Smooth muscle cell (in vitro differentiated cells): ENCODE measurements around the gene IDI2. TPM values are rescaled to one million over a fixed set of nuclear protein-coding genes. Genes with fewer than 3 reads are reported as not detected.

Experiments used
- DNase-seq: peaks from one replicate; lab custom pipeline; 2025; ENCODE audit not compliant: unreplicated experiment; lab: John Stamatoyannopoulos, UW
- H2AFZ ChIP-seq: fragments of 200-600 bp; sonication (generic); 2 replicates; pipeline ENCODE4 v1.6.0; 2016; ENCODE audit warnings: antibody characterized with exemption, low read depth, mild to moderate bottlenecking
- H3F3A ChIP-seq: fragments of 200-600 bp; sonication (generic); 2 replicates; pipeline ENCODE4 v1.6.0; 2017; ENCODE audit warnings: antibody characterized with exemption, low read depth
- H3K27ac ChIP-seq: fragments of 200-600 bp; sonication (generic); 2 replicates; pipeline ENCODE4 v1.5.1; 2016; ENCODE audit warnings: low read depth, mild to moderate bottlenecking
- H3K27me3 ChIP-seq: fragments of 200-600 bp; sonication (generic); 2 replicates; pipeline ENCODE4 v1.6.1; 2016; ENCODE audit warnings: low read depth, mild to moderate bottlenecking
- H3K36me3 ChIP-seq: fragments of 200-600 bp; sonication (generic); 2 replicates; pipeline ENCODE4 v1.5.1; 2016; ENCODE audit warnings: low read depth
- H3K4me1 ChIP-seq: fragments of 200-600 bp; sonication (generic); 2 replicates; pipeline ENCODE4 v1.5.1; 2016; ENCODE audit warnings: low read depth
- H3K4me2 ChIP-seq: fragments of 200-600 bp; sonication (generic); 2 replicates; pipeline ENCODE4 v1.6.0; 2016; ENCODE audit warnings: mild to moderate bottlenecking
- H3K4me3 ChIP-seq: fragments of 200-600 bp; sonication (generic); 2 replicates; pipeline ENCODE4 v1.5.1; 2016; ENCODE audit warnings: mild to moderate bottlenecking
- H3K79me2 ChIP-seq: fragments of 200-600 bp; sonication (generic); 2 replicates; pipeline ENCODE4 v1.6.0; 2016; ENCODE audit warnings: low read depth, mild to moderate bottlenecking
- H3K9ac ChIP-seq: fragments of 200-600 bp; sonication (generic); 2 replicates; pipeline ENCODE4 v1.6.0; 2016; ENCODE audit warnings: low read depth
- H3K9me3 ChIP-seq: fragments of 200-600 bp; sonication (generic); replicated peaks from 2 replicates; pipeline ENCODE4 v1.5.1; 2016; ENCODE audit warnings: low read depth
- H4K20me1 ChIP-seq: fragments of 200-600 bp; sonication (generic); 2 replicates; pipeline ENCODE4 v1.6.0; 2016; ENCODE audit warnings: low read depth
- WGBS: methylation state at CpG from one replicate; pipeline ENCODE4 v1.1.7; 2016; ENCODE audit warnings: low lambda C conversion rate; 5-methylcytosine and 5-hydroxymethylcytosine counted together
- polyA plus RNA-seq: library from polyadenylated mRNA; unstranded; fragments of >200 nt; fragmentation: Nextera tagmentation; extraction: Ambion mirVana; gene quantifications from 2 replicates; pipeline ENCODE4 v1.2.1, GENCODE V29; 2016
- total RNA-seq: library from RNA; depleted of rRNA; stranded (reverse); fragments of >200 nt; gene quantifications from 2 replicates; pipeline ENCODE4 v1.2.3, GENCODE V29; 2014
- TF ChIP-seq, protein P1 (sequence below): fragments of 200-600 bp; sonication (generic); IDR thresholded peaks from 2 replicates; pipeline ENCODE4 v1.5.1; 2017; ENCODE audit warnings: borderline replicate concordance, mild to moderate bottlenecking, antibody characterized with exemption; ENCODE audit not compliant: insufficient read depth, poor library complexity, severe bottlenecking

Gene IDI2
- total and polyA plus RNA-seq, 2 experiments from 2014 or later: not detected

DNA sequence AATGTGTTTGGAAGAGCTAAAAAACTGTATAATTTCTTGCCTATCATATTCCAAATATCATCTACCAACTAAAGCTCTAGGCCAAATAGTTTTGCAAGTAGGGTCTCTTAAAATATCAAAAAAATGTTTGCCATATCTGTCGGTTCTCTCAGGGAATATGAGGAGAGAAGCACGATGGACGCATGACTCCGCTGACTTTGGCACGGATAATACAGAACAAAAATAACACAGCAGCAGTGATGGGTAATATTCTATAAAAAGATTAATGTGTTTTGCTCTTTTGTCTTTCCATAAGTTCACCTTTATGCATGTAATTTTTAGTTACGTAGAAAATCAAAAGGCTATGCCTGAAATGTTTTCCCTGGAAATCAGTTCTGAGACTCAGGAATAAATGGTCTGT lies 919 bp upstream of the IDI2 start:
- TF ChIP-seq, protein P1, sequence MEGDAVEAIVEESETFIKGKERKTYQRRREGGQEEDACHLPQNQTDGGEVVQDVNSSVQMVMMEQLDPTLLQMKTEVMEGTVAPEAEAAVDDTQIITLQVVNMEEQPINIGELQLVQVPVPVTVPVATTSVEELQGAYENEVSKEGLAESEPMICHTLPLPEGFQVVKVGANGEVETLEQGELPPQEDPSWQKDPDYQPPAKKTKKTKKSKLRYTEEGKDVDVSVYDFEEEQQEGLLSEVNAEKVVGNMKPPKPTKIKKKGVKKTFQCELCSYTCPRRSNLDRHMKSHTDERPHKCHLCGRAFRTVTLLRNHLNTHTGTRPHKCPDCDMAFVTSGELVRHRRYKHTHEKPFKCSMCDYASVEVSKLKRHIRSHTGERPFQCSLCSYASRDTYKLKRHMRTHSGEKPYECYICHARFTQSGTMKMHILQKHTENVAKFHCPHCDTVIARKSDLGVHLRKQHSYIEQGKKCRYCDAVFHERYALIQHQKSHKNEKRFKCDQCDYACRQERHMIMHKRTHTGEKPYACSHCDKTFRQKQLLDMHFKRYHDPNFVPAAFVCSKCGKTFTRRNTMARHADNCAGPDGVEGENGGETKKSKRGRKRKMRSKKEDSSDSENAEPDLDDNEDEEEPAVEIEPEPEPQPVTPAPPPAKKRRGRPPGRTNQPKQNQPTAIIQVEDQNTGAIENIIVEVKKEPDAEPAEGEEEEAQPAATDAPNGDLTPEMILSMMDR: no peak
- Histone ChIP-seq H3K79me2 (no peaks in the 10 kb centered on the region), H3K27ac (no peak overlapping the region), H2AFZ (no peak overlapping the region), H3K4me2 (no peak overlapping the region), H4K20me1 (no peaks in the 10 kb centered on the region), H3F3A (no peaks in the 10 kb centered on the region), H3K36me3 (no peaks in the 10 kb centered on the region), H3K9me3 (no peaks in the 10 kb centered on the region), H3K4me3 (no peak overlapping the region), H3K9ac (no peak overlapping the region), H3K4me1 (no peaks in the 10 kb centered on the region), H3K27me3 (no peaks in the 10 kb centered on the region)
- no peak for DNase-seq
- 98% methylated on average over 6 of the region's 6 CpGs for WGBS

DNA sequence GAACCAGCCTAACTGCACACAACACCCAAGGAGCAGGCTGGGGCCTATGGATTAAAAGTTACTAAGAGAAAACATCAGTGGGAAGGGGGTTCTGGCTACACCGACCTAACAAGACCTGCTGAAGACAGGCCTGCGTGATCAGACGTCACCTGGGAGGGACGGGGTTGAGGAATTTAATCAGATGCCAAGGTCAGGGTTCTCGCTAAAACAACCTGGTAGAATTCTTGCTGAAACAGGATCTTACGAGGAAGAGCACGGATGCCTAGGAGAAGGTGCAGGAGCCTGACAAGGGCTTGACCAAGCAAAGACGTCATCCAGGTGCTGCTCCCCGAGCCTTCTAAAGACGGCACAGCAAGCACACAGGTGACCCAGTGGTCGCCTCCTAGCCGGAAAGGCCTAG lies 1.6 kb downstream of the IDI2 start:
- no peak for DNase-seq
- no peak overlapping the region for H2AFZ ChIP-seq
- H3K4me1 ChIP-seq: no peaks in the 10 kb centered on the region
- no peaks in the 10 kb centered on the region for H3K36me3 ChIP-seq
- H3F3A ChIP-seq: no peaks in the 10 kb centered on the region
- H3K27ac ChIP-seq: no peak overlapping the region
- H3K79me2 ChIP-seq: no peaks in the 10 kb centered on the region
- no peaks in the 10 kb centered on the region for H4K20me1 ChIP-seq
- H3K4me2 ChIP-seq: no peak overlapping the region
- no peak overlapping the region for H3K9ac ChIP-seq
- H3K9me3 ChIP-seq: no peaks in the 10 kb centered on the region
- H3K27me3 ChIP-seq: no peaks in the 10 kb centered on the region
- no peak overlapping the region for H3K4me3 ChIP-seq
- WGBS: 97% methylated on average over 12 of the region's 12 CpGs
- TF ChIP-seq, protein P1: no peak

DNA sequence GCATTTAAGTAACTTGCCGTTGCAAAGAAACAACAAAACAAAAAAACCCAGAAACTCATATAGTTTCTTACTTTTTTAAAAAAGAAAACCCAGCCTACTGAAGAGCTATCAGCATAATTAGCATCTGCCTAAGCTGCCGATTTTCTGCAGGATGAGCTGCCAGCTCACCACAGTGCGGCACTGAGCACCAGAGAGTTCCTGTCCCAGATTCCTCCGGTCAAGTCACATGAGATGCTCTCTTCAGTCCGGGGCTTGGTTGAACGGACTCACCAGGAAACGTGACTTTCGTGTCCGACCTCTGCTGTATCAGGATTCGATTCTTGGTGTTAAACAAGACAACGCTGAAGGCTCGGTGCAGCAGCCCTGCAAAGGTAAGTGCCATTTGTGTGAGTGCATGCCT lies 3.2 kb downstream of the IDI2 start:
- WGBS: 92% methylated on average over 12 of the region's 12 CpGs
- no peaks in the 10 kb centered on the region for H3K4me1 ChIP-seq
- H3K4me3 ChIP-seq: no peak overlapping the region
- H3K27ac ChIP-seq: no peak overlapping the region
- DNase-seq: no peak
- no peak overlapping the region for H2AFZ ChIP-seq
- peaks cover 2% of the 10 kb centered on the region for H3F3A ChIP-seq
- no peak overlapping the region for H3K4me2 ChIP-seq
- H3K79me2 ChIP-seq: no peaks in the 10 kb centered on the region
- no peak overlapping the region for H3K9ac ChIP-seq
- H4K20me1 ChIP-seq: no peaks in the 10 kb centered on the region
- H3K27me3 ChIP-seq: no peaks in the 10 kb centered on the region
- TF ChIP-seq, protein P1: no peak
- peaks cover 5% of the 10 kb centered on the region for H3K36me3 ChIP-seq
- H3K9me3 ChIP-seq: no peaks in the 10 kb centered on the region

DNA sequence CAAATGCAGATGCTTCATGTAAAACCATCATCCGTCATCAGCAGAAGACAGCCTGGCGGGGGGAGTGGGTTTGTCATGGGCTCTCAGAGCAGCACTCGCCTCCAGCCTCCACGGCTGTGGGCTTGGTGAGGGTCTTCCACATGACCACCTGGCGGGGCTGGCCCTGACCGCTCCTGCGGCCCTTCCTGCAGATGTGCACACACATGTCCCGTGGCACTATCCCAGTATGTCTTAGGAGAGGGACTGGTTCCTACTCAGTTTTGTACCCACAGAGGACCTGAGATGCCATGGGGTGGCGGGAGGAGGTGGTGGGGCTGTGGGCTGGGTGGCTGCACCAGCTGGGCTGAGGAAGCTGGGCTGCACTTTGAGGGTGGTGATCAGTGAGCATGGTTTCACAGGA lies 4.7 kb downstream of the IDI2 start:
- WGBS: 98% methylated on average over 9 of the region's 9 CpGs
- no peak overlapping the region for H3K27ac ChIP-seq
- DNase-seq: no peak
- no peaks in the 10 kb centered on the region for H3K79me2 ChIP-seq
- no peaks in the 10 kb centered on the region for H3K9me3 ChIP-seq
- H3K9ac ChIP-seq: no peak overlapping the region
- H3K4me3 ChIP-seq: no peak overlapping the region
- no peak overlapping the region for H2AFZ ChIP-seq
- H3K4me1 ChIP-seq: no peaks in the 10 kb centered on the region
- no peak overlapping the region for H3K4me2 ChIP-seq
- peaks cover 10% of the 10 kb centered on the region for H3K36me3 ChIP-seq
- peaks cover 5% of the 10 kb centered on the region for H3F3A ChIP-seq
- TF ChIP-seq, protein P1: no peak
- H3K27me3 ChIP-seq: no peaks in the 10 kb centered on the region
- no peaks in the 10 kb centered on the region for H4K20me1 ChIP-seq
